Measurements from ENCODE around the gene FAM13A. TPM values are rescaled to one million over a fixed set of nuclear protein-coding genes. Genes with fewer than 3 reads are reported as not detected.
"Not testable (repeated sequence)": the region's sequence is repeated elsewhere in the genome, so short reads cannot be mapped to it uniquely, and the experiment has no call there.

FAM13A gene
- total and polyA plus RNA-seq, 11 donors, result 3.7 to 30.4 (median 11.5) TPM

GRCh38 chr4:88995874-88996273 lies 61.1 kb downstream of the FAM13A start:
- ATAC-seq (no peak), DNase-seq (no peak)
- intact Hi-C loops (cut with DNase I), result no loop called here
- TF ChIP-seq CTCF (IDR thresholded peaks at IDR 0.05) (no peak), POLR2A (IDR thresholded peaks at IDR 0.05) (no peak)
- Histone ChIP-seq H3K4me3 (no peak overlapping the region), H3K27me3 (no peaks in the 10 kb centered on the region), H3K4me1 (peaks cover 0 to 12% (median 3%) of the 10 kb centered on the region in 12 donors), H3K27ac (no peak overlapping the region), H3K9me3 (no peaks in the 10 kb centered on the region), H3K36me3 (no peaks in the 10 kb centered on the region)
- WGBS, 4 donors, result 74 to 96% (median 92%) methylated on average over 1 of the region's 1 CpG

GRCh38 chr4:88995257-88995656 lies 61.7 kb downstream of the FAM13A start:
- H3K36me3 ChIP-seq; H3K4me3 ChIP-seq; intact Hi-C loops (cut with DNase I); H3K27me3 ChIP-seq; ATAC-seq; H3K9me3 ChIP-seq; DNase-seq; H3K27ac ChIP-seq: not testable (repeated sequence)
- peaks cover 0 to 17% (median 6%) of the 10 kb centered on the region in 12 donors for H3K4me1 ChIP-seq
- 73 to 100% (median 95%) methylated on average over 1 of the region's 1 CpG for WGBS, 4 donors

- 91 to 97% (median 94%) methylated on average over 2 of the region's 2 CpGs for WGBS, 4 donors
- TF ChIP-seq POLR2A (IDR thresholded peaks at IDR 0.05) (no peak), CTCF (IDR thresholded peaks at IDR 0.05) (no peak)
- Histone ChIP-seq H3K4me3 (no peak overlapping the region), H3K9me3 (no peaks in the 10 kb centered on the region), H3K36me3 (no peaks in the 10 kb centered on the region), H3K27ac (no peak overlapping the region), H3K4me1 (peaks cover 0 to 27% (median 9%) of the 10 kb centered on the region in 12 donors), H3K27me3 (no peaks in the 10 kb centered on the region)
- no peak for DNase-seq
- ATAC-seq, result no peak
- intact Hi-C loops (cut with DNase I), result no loop called here
These were observed 63.7 kb downstream of the FAM13A start for GRCh38 chr4:88993246-88993645.

- TF ChIP-seq POLR2A (IDR thresholded peaks at IDR 0.05) (no peak), CTCF (IDR thresholded peaks at IDR 0.05) (no peak)
- Histone ChIP-seq H3K27me3 (no peaks in the 10 kb centered on the region), H3K9me3 (no peaks in the 10 kb centered on the region), H3K4me1 (peaks cover 0 to 27% (median 9%) of the 10 kb centered on the region in 12 donors), H3K27ac (no peak overlapping the region), H3K36me3 (no peaks in the 10 kb centered on the region), H3K4me3 (no peak overlapping the region)
- no peak for DNase-seq
- peak in 2 of 4 donors; percentile 32 to 47 for ATAC-seq
- intact Hi-C loops (cut with DNase I), result no loop called here
These were observed 65.2 kb downstream of the FAM13A start for GRCh38 chr4:88991746-88992145.

- Histone ChIP-seq H3K27me3 (no peaks in the 10 kb centered on the region), H3K36me3 (no peaks in the 10 kb centered on the region), H3K4me3 (no peak overlapping the region), H3K9me3 (no peaks in the 10 kb centered on the region), H3K4me1 (peaks cover 0 to 27% (median 10%) of the 10 kb centered on the region in 12 donors), H3K27ac (peak overlapping the region in 4 of 12 donors; percentile 33 to 51 (median 36))
- intact Hi-C loops (cut with DNase I), result no loop called here
- ATAC-seq (peak; percentile 70 to 94 (median 88)), DNase-seq (no peak)
- TF ChIP-seq POLR2A (IDR thresholded peaks at IDR 0.05), result no peak
- TF ChIP-seq CTCF (IDR thresholded peaks at IDR 0.05), result no peak
- WGBS, 4 donors, result 43 to 55% (median 51%) methylated on average over 1 of the region's 1 CpG
These were observed 67.0 kb downstream of the FAM13A start for GRCh38 chr4:88989990-88990389.

All from heart left ventricle (tissue), 16 donors.